GM18502 (cell line): ENCODE data around the gene GRPEL2.

Experiments used
- ATAC-seq: cut with Tn5 transposase; IDR thresholded peaks from one replicate; pipeline ENCODE4 v1.9.1; 2021; ENCODE audit warnings: mild to moderate bottlenecking; ENCODE audit not compliant: unreplicated experiment, poor library complexity

GRPEL2 gene

DNA sequence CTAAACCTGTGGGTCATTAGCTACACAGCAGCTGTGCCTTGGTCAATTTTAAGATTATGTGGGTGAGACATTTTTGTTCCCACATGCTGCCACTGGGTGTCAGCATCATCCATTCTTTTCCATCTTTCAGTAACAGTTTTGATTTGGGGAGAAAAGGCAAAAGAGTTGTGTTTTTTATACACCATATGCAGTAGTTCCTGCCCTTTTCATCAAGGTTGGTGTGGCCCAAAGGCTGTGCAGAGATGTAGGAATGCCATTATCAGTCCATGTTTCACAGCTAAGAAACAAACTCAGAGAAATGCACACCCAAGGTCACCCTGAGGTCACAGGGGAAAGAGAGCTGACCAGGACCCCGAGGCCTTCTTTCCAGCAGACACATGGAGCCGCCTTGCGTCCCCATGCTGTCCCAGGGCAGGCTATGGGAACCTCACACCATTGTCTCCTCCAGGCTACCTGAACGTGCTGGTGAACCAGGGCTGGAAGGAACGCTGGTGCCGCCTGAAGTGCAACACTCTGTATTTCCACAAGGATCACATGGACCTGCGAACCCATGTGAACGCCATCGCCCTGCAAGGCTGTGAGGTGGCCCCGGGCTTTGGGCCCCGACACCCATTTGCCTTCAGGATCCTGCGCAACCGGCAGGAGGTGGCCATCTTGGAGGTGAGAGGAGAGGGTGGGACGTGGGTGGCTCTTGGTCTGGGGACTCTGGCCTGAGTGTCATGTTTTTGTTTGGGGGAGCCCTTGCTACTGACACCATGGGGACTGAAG lies 27.8 kb upstream of the GRPEL2 start:
- no peak for ATAC-seq

DNA sequence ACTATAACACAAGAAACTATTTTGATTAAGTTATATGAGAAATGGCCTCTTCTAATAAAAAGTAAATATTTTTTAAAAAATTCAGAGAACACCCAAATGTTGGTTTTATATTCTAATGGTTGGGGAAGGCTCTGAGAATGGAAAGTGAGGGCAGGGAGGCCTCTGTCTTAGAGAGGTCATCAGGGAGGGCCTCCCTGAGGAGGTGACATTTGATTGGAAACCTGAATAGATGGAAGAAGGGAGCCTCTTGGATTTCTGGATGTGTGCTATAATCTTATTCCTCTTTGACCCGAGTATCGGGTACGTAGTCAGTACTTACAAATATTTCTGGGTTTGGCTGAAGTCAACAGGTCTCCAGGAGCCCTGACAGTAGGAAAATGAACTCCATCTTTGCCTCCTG lies 26.1 kb upstream of the GRPEL2 start:
- ATAC-seq, result no peak

DNA sequence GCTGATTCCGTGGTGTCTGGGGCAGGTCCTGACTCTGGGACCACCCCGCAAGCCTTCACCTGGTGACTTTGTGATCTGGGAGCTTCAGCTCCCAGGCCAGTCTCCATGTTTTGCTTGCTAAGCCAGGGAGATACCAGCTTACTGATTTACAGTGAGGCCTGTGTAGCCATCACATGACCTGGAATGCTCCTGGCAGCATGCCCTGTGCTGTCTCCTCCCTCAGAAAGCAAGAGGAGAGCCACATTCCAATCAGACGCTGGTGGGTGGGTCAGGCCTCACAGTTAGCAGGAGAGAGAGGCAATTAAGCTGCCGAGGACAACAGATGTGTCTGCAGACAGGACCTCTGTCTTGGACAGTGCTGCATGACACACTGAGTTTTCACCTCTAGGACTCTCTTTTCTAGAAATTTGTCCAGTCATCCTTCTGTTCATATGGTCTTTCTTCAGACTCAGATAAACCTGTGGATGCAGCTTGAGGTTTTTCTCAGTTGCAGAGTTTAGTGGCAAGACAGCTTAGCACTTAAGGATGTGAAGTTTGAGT lies 24.4 kb upstream of the GRPEL2 start:
- no peak for ATAC-seq

DNA sequence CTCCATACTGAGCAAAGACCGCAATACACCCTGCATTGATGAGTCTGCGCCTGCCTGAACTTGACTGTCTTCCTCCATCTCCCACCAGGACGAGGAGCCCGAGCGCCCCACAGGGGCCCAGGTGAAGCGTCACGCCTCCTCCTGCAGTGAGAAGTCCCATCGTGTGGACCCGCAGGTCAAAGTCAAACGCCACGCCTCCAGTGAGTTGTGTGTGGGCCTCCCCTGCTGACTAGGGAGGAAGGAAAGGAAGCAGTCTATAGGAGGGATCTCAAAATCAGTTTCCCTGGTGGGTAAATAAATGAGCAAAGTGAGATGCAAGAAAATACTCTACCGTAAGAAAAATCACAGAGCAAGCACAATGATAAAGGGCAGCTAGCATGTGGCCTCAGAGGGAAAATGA lies 22.8 kb upstream of the GRPEL2 start:
- ATAC-seq, result no peak

DNA sequence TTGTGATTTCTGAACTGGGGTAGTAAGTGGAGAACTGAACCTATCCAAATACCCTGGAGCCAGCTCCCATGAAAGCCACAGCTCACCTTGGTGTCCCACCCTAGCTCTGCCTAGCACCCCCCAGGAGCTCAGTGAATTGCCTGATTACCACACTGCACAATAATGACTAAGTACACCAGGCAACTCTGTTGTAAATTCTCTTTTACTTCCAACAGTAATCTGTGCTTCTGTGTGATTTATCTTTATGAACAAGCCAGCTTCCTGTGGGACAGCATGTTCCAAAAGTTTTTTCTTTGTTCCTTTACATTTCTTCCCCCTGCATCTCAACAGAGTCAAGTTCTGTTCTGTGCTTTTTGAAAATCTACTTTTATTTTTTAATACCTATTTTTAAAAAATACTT lies 22.1 kb upstream of the GRPEL2 start:
- ATAC-seq, result no peak

DNA sequence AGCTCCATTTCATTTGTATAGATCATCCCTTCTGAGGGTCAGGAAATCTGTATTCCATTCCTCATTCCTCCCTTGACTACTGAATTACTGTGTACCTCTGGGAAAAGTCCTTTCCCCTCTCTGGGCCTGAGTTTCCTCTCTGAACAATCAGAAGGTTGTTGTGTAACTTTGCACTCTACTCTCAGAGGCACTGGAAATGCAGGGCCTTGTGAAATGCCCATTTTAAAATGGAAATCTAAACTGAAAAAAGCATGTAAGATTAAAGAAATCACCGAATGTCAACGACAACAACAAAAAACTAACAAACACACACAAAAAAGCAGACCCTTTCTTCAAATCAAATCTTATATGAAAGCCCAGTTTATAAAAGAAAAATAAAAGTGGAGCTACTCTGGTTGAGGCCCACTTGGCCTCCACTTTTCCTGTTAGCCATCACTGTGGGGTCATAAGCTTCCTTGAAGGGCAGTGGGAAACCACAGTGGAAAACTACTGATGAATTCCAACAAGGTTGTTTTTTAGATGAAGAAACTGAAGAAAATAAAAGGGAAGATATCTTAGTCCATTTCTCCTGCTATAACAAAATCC lies 21.6 kb upstream of the GRPEL2 start:
- no peak for ATAC-seq

DNA sequence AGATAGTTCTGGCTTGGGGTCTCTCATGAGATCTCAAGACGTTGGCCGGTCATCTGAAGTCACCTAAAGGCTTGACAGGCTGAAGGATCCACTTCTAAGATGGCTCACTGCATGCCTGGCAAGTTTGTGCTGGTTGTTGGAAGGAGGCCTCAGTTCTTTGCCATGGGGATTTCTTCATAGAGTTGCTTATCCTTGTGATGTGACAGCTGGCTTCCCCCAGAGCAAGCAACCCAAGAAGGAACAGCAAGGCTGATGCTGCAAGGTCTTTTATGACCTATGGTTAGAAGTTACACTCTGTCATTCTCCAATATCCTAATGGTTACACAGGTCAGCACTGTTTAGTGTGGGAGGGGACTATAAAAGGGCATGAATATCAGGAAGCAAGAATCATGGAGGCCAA lies 20.7 kb upstream of the GRPEL2 start:
- ATAC-seq, result no peak

DNA sequence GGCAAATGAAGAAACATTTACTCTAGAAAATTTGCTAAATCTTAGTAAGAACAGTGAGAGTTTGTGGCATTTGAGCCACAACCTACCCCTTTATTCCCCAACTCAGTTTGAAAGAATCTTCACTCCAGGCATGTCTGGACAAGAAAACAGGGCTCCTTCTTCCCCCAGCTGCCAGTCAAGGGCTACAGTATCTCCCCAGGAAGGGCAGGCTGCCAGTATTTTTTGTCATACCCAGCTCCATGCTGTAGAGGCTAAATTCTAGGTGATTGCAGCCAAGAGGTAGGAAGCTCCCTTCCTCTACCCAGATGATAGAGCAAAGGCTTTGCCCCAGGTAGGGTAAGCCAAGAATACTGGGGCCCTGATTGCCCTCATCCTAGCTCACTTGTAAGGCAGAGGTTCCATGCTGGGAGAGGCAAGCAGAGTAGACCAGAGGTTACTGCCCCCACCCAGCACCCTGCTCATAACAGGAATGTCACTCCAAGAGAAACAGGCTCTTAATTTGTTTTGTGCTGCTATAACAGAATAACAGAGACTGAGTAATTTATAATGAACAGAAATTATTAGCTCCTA lies 20.0 kb upstream of the GRPEL2 start:
- no peak for ATAC-seq

DNA sequence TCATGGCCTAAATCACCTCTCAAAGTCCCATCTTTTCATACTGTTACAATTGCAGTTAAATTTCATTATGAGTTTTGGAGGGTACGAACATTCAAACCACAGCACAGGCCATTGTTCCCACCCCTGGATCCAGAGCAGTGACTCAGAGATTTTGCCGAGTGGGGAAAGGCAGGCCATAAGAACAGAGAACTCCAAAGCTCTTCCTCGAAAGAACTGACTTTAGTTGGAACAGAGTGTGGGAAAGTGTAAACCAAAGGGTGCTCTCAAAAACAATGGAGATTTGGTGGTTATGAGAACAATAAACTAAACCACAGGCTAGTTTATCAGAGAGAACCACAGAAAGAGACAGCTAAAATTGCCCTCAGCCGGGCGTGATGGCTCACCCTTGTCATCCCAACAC lies 19.4 kb upstream of the GRPEL2 start:
- ATAC-seq, result no peak

DNA sequence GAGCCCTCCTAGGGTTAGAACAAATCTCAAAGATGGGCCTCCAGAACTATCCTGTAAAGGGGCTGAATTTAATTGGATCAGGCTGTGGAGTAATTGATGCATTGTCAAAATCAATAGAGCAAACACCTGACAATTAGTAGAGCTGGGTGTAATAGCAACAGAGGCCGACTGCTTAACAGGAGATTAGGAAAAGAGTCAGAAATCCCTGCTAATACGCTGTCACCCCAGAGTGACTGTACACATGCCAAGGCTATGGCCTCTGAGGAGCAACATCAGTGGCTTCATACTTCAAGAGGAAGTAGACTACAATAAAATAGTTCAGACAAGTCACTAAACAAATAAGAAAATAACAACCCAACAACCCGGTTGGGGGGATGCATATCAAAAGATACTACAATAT lies 18.7 kb upstream of the GRPEL2 start:
- no peak for ATAC-seq

DNA sequence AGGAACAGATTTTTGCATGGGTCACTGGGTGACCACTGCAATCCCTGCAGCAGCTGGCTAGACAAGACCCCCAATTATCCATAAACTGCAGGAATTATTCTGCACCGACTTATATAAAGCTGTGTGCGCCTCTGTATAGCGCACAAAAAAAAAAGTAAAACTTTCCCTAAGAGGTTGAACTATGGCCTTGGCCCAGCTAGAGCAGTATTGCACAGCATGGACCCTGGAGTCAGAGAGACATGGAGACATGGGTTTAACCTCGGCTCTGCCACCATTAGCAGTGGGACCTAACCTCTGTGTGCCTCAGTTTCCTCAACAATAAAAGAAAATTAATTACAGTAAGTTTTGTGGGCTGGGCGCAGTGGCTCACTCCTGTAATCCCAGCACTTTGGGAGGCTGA lies 17.1 kb upstream of the GRPEL2 start:
- ATAC-seq, result no peak

DNA sequence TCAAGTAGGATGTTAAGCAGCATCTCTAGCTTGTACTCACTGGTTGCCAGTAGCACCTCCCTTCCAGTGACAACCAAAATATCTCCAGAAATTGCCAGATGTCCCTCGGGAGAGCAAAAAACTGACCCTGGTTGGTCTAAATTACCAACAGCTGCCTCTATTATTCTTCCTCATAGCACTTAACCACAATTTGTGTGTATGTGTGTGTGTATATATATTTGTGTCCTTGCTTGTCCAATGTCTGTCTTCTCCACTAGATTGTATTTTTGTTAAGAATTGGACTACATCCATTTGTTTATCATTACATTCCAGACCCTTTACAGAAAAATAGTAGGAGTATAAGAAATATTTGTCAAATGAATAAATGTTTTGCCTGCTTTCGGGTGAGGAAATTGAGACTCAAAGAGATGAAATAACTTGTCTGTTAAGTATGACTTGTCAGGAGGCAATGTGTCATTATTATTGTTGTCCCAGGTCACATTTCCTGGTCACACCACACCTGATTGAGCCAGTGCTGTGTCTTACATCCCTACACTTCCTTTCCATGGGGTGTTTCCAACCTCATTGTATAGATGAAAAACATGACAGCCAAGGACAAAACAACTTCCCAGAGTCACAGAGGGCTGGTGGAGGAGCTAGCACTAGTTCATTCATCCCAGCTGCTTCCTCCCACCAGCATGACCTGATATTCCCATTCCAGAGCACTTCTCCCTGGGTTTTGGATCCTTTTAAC lies 11.4 kb upstream of the GRPEL2 start:
- ATAC-seq, result no peak

DNA sequence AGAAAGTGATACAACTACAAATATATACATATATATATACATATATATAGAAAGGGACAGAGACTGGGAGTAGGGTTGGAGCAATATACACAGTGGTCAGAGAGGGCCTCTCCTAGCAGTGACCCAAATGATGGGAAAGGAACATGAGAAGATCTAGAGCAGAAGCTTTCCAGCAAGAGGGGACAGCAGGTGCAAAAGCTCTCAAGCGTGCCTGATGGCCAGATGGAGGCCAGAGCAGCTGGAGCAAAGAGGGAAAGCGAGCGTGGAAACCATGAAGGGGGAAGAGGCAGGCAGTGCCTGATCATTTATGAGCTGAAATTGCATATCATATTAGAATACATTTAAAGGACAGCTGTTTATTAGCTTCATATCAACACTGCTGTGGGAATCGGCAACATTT lies 7.6 kb upstream of the GRPEL2 start:
- no peak for ATAC-seq

DNA sequence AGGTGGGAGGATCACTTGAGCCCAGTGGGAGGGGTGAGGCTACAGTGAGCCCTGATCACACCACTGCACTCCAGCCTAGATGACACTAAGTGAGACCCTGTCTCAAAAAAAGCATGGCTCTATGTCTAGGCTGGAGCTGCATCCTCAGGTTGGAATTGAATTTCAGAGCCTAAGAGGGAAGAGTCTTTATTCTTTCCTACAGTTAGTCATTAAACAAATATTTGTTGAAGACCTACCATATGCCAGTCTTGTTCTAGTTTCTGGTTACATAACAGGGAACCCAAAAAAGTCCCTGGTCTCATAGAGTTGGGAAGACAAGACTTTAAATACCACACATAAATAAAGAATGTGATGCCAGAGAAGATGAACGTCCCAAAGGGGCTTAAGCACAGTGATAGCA lies 6.9 kb upstream of the GRPEL2 start:
- ATAC-seq, result no peak

DNA sequence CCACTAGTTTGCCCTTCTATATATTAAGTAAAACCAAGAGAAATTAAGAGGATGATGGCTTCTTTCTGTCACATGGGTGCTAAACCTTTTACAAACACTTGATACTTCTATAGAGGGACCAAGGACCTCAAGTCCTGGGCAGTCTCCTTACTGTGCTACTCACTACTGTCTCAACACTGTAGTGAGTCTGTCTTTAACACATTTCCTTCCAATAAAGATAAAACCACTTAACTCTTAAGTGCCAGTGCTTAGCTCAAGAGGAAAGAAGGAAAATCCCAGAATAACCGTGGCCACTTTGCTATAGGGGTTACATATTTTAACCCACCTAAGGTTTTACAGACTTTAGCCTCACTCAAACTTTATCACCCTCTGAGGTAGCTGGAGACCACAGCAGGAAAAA lies 4.4 kb upstream of the GRPEL2 start:
- ATAC-seq, result no peak

DNA sequence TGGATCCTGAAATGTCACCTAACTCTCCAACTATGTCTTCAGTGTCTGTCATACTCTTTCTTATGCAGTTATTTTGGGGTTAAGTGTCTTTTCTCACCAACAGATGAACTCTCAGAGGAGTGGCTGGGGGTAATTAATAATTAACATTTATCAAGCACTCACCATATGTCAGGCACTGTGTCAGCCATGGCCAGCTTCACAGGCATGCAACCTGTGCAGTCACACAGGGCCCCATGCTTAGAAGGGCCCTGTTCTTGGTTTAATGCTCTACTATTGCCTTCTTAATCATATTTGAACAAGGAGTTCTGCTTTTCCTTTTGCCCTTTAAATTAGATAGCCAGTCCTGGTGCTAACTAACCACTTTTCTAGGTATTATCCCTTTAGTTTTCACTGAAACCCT lies 3.4 kb upstream of the GRPEL2 start:
- no peak for ATAC-seq

DNA sequence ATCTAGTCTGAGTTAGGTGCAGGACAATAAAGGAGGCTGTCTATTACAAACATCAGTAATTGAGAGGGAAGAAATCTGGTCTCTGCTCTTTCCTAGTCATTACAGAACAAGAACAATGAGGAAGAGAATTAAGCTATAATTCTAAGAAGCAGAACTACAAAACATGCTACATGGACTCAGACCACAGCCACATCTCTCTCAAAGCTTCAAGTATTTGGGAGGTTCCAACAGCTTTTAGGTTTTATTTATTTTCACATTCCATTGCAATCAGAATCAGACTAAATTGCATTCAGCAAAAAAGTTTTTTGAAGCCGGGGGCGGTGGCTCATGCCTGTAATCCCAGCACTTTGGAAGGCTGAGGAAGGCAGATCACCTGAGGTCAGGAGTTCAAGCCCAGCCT lies 1.1 kb upstream of the GRPEL2 start:
- no peak for ATAC-seq

DNA sequence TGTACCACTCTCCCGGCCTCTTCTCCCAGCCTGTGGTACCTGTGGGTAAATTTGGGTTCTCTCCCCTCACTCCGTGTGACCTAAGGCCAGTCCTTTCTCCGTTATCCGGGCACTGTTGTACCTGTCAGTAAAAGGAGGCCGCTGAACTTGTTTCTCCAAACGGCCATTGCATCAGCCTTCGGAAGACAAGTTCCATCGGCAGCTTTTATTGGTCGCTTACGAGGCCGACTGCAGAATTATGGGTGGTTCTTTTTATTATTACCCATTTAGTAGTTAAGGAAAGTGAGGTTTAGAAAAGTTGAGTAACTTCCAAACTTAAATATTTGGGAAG lies 558 bp downstream of the GRPEL2 start:
- ATAC-seq, result peak; percentile 10

DNA sequence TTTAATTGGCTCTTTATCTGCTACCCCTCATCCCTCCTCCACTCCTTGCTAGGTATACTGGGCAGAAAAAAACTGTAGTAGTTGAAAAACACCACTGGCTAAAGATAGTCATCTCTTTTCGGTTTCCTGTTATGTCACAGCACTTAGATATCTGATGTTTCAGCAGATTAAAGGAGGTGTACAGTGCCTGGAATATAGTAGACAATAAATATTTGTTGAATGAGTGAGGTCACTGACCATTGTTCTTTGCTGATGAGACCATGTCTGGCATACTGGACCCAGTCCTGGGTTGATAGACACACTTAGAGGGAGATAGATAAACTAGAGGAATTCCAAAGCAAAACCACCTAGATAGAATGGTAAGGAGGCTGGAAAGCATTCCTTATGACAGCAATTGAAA lies 3.2 kb downstream of the GRPEL2 start:
- ATAC-seq, result no peak

DNA sequence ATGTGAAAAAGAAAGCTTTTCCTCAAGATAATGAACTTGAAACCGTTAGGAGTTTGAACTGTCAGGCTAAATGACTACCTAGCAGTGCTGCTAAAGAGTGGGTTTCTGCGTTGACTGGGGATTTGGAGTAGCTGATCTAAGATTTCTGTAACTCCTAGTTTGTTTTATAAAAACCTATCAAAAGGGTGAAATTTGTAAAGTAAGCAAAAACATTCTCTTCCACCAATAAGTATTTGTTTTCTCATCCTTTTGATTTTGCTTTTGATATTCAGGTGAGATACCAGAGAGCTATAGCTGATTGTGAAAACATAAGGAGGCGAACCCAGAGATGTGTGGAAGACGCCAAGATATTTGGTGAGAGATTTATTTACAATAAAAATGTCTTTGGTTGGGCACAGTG lies 4.1 kb downstream of the GRPEL2 start:
- ATAC-seq, result no peak

DNA sequence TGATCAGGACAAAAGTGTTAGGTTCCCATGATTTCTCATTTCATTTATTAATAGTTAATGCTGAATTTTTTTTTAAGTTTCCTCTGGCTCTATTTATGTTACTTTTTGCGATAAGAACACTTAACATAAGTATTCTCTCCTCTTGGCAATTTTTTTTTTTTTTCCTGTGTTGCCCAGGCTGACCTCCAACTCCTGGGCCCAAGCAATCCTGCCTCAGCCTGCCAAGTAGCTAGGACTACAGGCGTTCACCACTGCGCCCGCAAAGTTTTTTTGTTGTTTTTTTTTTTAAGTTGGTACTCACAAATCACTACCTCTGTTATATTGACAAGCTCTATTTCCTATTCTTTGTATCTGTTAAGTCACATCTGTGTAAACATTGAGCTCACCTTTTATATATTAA lies 6.9 kb downstream of the GRPEL2 start:
- no peak for ATAC-seq
